NCI-H748 treated with DMSO at 0.1 percent for 48 hours (cell line): ENCODE results near the gene SNX1.

ENCODE experiments used
- DNase-seq: peaks from one replicate; lab custom pipeline; 2025; lab: John Stamatoyannopoulos, UW

Gene SNX1

GRCh38 chr15:64163659-64164362, 68.0 kb downstream of the SNX1 start:
- no peak for DNase-seq

DNA sequence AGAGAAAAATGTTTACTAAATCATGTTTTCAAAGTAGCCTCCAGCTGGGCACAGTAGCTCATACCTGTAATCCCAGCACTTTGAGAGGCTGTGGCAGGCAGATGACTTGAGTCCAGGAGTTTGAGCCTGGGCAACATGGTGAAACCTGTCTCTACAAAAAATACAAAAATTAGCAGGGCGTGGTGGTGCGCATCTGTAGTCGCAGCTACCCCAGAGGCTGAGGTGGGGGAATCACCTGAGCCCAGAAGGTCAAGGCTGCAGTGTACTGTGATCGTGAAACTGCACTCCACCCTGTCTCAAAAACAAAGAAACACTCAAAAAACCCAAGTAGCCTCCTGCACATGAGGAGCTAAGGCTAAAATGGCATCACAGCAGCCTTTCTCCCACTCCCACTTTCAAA, 68.7 kb downstream of the SNX1 start:
- DNase-seq: no peak

DNA sequence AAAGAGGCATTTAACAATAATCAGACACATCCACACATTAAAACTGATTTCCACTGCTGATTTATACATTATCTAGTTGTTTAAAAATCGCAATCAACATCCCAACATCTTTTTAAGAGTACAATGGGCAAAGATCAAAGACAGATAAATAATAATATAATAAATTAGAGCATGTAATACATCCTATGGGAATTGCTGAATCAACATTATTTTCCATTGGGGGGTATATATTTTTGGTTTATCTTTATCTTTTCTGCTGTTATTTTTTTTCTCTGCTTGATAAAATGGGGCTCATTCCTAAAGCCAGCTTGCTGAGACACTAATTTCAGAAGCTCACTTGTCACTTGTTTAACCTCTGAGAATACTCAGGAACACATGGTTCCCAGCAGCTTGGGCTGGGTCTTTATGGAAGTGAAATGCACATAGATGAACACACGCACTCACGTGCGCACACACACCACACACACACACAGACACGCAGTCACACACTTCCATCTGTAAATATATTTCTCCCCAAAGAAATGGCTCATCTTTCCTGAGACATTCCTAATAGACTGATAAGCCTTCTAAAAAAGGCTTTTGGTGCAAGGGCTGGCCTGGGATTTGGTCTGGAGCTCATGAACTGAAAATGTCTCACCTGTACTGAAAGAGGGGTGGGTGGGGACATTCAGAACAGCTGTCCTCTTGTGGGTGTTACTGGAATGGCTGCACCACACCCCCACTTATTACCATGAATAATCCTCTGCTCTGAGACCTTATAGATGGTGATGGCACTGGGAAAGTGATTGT, 70.5 kb downstream of the SNX1 start:
- no peak for DNase-seq

DNA sequence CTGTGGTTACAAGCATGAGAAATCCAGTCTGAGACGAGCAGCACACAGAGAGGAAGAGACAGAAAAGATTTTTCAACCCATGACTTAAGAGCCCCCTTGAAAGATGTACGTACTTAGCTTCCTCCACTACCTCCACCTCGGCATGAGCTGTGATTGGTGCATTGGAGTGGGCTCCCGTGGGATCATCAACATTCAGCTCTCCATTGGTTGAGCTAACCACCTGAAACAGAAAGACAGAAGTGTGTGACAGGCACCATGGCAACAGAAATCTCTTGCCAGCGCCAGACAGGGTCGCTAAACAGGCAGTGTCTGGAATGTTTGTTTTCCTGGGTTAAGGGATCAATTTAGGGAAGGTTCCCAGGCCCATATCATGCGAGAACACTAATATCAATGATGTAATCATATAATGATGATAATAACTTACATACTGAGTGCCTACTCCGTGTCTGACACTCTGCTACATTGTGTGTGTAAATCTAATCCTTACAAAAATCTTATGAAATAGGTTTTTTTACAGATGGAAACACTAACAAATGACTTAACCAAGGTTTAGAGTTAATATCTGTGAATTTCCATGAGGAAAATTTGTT, 84.5 kb downstream of the SNX1 start:
- DNase-seq: no peak

DNA sequence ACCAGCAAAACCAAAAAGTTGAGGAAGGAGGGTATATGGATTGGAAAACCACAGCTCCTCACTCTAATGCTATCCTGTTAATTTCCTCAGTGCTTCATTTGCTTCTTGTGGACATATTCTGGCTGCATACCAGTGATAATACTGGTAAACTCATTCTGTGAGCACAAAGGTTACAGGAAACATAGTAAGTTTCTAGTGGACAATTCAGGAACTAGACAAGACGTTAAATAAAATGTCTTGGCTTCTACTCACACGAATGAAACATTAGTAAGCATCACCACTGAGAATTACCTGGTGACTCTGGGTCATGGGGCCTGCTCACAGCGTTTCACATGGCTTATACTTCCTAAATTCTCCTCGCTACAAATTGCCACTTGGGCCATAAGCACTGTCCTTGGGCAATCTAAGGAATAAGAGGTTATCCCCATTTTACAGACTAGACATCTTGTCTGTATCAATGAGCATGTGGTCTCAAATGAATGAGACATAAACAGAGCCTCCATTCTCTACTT, 87.1 kb downstream of the SNX1 start:
- DNase-seq: no peak

GRCh38 chr15:64185146-64185911, 89.5 kb downstream of the SNX1 start:
- no peak for DNase-seq

DNA sequence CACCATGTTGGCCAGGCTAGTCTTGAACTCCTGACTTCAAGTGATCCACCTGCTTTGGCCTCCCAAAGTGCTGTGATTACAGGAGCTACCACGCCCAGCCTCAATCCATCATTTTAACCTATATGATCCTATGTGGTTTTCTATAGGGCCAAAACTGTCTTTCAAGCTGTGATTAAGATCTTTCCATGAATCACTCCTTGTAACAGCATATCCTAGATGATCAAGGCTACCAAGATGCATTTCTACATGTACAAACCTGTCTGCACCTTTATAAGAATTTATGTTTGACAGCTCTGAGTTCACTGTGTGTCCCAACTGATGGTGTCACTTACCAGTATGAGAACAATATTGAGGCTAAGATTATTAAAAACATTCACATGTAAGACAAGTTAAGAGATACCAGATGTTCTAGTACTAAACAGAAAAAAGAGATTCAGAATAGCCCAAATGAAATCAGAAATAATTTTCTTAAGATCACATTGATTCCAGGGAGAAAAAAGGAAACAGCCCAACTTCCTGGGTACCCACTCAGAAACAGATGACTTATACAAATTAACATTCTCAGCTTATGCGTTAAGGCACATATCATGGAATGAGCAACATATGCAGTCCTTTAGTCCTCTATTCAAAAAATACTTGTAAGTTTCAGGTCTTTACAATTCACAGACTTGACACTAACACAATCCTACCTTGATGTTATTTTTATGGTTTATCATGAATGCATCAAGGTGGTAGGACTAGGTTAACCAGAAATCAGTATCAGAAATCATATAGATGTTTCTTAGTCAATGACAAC, 91.8 kb downstream of the SNX1 start:
- DNase-seq: no peak
